OCI-LY3 (cell line): Measurements from ENCODE around the gene SHC3.

Source experiments
- H2AFZ ChIP-seq: fragments of 200-600, 300-600 bp; shearing (Covaris generic); 2 replicates; pipeline ENCODE4 v1.6.0; 2014; ENCODE audit warnings: antibody characterized with exemption, low read depth, low read length
- H3K27ac ChIP-seq: fragments of 200-600, 300-600 bp; sonication (generic); 2 replicates; pipeline ENCODE4 v1.5.1; 2014; ENCODE audit warnings: mild to moderate bottlenecking, low read length, moderate library complexity, mixed read lengths
- H3K27me3 ChIP-seq: fragments of 200-600, 300-600 bp; sonication (generic); 2 replicates; pipeline ENCODE4 v1.6.1; 2014; ENCODE audit warnings: low read depth, low read length, mixed read lengths
- H3K36me3 ChIP-seq: fragments of 200-600, 300-600 bp; sonication (generic); replicated peaks from 2 replicates; pipeline ENCODE3; 2014; ENCODE audit warnings: low read depth, low read length, mixed read lengths
- H3K4me1 ChIP-seq: fragments of 300-600, 200-600 bp; sonication (generic); 2 replicates; pipeline ENCODE4 v1.6.1; 2014; ENCODE audit warnings: low read length, mixed read lengths
- H3K4me2 ChIP-seq: fragments of 200-600, 300-600 bp; sonication (generic); 2 replicates; pipeline ENCODE4 v1.6.1; 2014; ENCODE audit warnings: low read length, mixed read lengths
- H3K4me3 ChIP-seq: fragments of 300-600, 200-600 bp; sonication (generic); 2 replicates; pipeline ENCODE4 v1.5.1; 2014; ENCODE audit warnings: antibody characterized with exemption, mild to moderate bottlenecking, low read length, moderate library complexity
- H3K79me2 ChIP-seq: fragments of 300-600, 200-600 bp; shearing (Covaris generic); 2 replicates; pipeline ENCODE4 v1.6.1; 2014; ENCODE audit warnings: mild to moderate bottlenecking, low read length, mixed read lengths
- H3K9ac ChIP-seq: fragments of 300-600, 200-600 bp; shearing (Covaris generic); 2 replicates; pipeline ENCODE4 v1.6.0; 2014; ENCODE audit warnings: mild to moderate bottlenecking, low read length, moderate library complexity
- H3K9me3 ChIP-seq: fragments of 200-600, 300-600 bp; shearing (Covaris generic); 2 replicates; pipeline ENCODE4 v1.6.1; 2014; ENCODE audit warnings: low read length, mixed read lengths; ENCODE audit not compliant: insufficient read depth
- H4K20me1 ChIP-seq: fragments of 200-600, 300-600 bp; sonication (generic); 2 replicates; pipeline ENCODE4 v1.6.1; 2016; ENCODE audit warnings: low read length, mixed read lengths; ENCODE audit not compliant: insufficient read depth
- EZH2phosphoT487 ChIP-seq: fragments of 200-600 bp; shearing (Covaris generic); IDR thresholded peaks from 2 replicates; pipeline ENCODE4 v1.6.1; 2018; ENCODE audit warnings: antibody characterized with exemption, mixed run types, low read depth
- TF ChIP-seq, protein P1 (sequence below): fragments of 200-600, 300-600 bp; sonication (generic); IDR thresholded peaks from 2 replicates; pipeline ENCODE4 v1.5.1; 2014; ENCODE audit warnings: antibody characterized with exemption, low read length, low read depth

The SHC3 gene

DNA sequence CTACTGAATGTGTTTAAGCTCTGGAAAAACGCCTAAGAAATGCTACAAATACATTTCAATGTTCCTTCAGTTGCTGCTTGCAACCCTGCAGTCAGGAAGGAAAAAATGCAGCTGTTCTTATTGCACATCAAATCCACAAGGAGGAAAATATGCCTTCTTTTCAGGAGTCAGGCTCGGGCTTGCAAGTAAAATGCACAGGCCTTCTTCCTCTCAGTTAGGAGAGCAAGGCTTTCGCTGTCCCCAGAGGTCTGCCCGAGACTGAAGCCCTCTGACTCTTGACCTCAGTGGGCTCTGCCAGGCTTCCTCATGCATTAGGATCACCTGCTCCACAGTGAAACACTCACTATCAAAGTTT, 899 bp upstream of the SHC3 start:
- Histone ChIP-seq H3K4me1 (no peaks in the 10 kb centered on the region), H3K4me3 (peak overlapping the region; percentile 68), H3K79me2 (no peaks in the 10 kb centered on the region), H2AFZ (peak overlapping the region; percentile 64), H3K4me2 (peak overlapping the region; percentile 75), H3K36me3 (no peaks in the 10 kb centered on the region), H3K9me3 (no peaks in the 10 kb centered on the region), H3K27me3 (peaks cover 13% of the 10 kb centered on the region; the same call in 1 of the 2 replicates), H4K20me1 (no peaks in the 10 kb centered on the region), H3K27ac (no peak overlapping the region), H3K9ac (peak overlapping the region; percentile 40)
- TF ChIP-seq, protein P1, sequence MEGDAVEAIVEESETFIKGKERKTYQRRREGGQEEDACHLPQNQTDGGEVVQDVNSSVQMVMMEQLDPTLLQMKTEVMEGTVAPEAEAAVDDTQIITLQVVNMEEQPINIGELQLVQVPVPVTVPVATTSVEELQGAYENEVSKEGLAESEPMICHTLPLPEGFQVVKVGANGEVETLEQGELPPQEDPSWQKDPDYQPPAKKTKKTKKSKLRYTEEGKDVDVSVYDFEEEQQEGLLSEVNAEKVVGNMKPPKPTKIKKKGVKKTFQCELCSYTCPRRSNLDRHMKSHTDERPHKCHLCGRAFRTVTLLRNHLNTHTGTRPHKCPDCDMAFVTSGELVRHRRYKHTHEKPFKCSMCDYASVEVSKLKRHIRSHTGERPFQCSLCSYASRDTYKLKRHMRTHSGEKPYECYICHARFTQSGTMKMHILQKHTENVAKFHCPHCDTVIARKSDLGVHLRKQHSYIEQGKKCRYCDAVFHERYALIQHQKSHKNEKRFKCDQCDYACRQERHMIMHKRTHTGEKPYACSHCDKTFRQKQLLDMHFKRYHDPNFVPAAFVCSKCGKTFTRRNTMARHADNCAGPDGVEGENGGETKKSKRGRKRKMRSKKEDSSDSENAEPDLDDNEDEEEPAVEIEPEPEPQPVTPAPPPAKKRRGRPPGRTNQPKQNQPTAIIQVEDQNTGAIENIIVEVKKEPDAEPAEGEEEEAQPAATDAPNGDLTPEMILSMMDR: no peak
- no peak for TF ChIP-seq EZH2phosphoT487

DNA sequence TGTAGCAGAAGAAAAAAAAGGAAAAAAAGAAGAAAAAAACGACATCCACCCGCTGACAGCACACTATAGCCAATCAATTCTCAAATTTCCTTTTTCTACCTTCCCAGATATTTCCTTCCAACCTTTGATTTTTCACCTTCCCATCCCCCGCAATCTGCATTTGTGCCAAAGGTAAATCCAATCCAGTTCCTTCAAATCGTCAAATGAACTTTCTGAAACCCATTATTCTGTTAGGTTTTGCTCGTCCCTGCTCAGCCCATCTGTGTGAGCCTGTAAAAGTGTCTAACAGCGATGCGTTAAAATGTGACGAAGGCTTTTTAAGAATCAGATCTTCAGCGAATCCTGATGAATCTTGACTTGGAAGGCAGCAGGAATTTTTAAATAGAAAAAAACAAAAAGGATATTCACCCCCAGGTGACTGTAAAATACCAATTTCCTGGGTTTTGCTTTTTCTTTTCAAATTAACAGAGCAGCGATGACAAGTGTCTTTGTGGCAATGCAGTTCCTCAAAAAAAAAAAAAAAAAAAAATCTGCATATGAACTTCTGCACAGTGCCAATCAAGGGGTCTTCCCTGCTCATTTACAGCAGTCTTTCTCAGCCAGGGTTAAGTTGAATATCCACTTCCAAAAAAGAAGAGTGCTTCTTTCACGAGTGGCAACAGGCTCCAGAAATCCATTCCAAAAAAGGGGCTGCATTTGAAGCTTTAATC, 367 bp upstream of the SHC3 start:
- Histone ChIP-seq H3K4me1 (no peaks in the 10 kb centered on the region), H3K27me3 (peaks cover 13% of the 10 kb centered on the region; the same call in 1 of the 2 replicates), H4K20me1 (no peaks in the 10 kb centered on the region), H3K9ac (peak overlapping the region; percentile 40; the same call in 1 of the 2 replicates), H3K4me2 (peak overlapping the region; percentile 75), H3K4me3 (peak overlapping the region; percentile 68), H3K36me3 (no peaks in the 10 kb centered on the region), H3K9me3 (no peaks in the 10 kb centered on the region), H3K79me2 (no peaks in the 10 kb centered on the region), H3K27ac (no peak overlapping the region), H2AFZ (no peak overlapping the region)
- TF ChIP-seq, protein P1: no peak
- no peak for TF ChIP-seq EZH2phosphoT487

DNA sequence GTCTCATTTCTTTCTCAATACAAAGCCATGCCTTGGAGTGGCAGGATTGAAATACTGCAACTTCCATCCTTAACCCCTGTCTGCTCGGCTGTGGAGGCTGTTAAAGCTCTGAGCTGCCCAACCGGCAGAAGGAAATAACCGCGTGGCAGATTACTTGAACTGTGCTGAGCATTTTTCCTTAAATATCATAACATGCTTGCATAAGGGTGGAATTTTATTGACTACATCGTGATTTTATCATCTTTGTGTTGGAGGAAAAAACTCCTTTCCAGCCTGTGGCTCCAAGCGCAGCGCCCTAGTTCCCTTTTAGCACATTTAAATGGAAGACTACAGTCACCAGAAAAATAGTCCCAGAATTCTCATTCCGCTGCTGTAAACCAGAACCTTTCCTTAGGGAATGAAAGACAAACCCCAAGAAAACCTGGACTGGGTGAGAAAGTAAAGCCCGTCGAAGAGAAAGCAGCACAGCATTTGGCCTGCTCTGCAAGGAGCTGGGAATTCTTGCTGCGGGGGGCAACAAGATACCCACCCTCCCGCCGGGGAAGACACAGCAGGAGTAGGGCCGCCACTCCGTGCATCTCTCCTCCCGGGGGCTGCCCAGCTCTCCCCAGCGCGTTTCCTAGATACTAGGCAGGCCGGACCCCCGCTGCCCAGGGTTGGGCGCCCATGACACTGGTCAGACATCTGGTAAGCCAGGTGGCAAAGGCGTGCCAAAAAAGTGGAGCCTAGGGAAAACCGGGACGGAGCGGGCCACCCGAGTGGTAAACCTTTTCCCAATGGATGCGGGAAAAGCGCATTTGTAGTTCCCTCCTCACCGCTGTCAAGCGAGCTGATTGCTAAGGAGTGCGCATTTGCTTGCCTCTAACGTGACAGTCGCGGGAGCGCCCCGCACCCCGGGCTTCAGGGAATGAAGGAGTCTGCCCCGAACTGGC, 1.3 kb downstream of the SHC3 start:
- no peak for TF ChIP-seq EZH2phosphoT487
- TF ChIP-seq, protein P1: no peak
- no peaks in the 10 kb centered on the region for H3K4me1 ChIP-seq
- H2AFZ ChIP-seq: no peak overlapping the region
- H3K36me3 ChIP-seq: no peaks in the 10 kb centered on the region
- H3K4me2 ChIP-seq: no peak overlapping the region
- no peak overlapping the region for H3K4me3 ChIP-seq
- H3K9ac ChIP-seq: no peak overlapping the region
- no peaks in the 10 kb centered on the region for H4K20me1 ChIP-seq
- H3K9me3 ChIP-seq: no peaks in the 10 kb centered on the region
- H3K79me2 ChIP-seq: no peaks in the 10 kb centered on the region
- H3K27ac ChIP-seq: no peak overlapping the region
- peaks cover 13% of the 10 kb centered on the region; the same call in 1 of the 2 replicates for H3K27me3 ChIP-seq

DNA sequence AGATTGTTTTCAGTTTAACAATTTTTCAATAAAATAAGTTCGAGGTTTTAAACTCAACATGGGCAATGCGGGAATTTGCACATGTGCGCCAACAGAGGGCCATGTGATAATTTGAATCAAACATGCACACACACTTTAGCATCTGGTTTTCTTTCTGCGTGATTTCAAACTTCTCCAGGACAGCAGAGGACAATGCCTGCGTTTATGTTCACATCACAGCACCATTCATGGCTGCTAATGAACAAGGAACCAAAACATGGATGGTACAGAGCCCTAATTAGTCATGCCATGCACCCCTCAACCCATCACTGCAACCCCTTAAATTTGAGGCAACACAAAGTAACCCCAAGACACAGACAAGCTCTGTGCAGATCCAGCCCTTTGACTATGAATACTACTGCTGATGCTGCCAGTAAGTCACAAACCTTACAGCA, 2.8 kb downstream of the SHC3 start:
- H2AFZ ChIP-seq: no peak overlapping the region
- no peak overlapping the region for H3K4me2 ChIP-seq
- no peaks in the 10 kb centered on the region for H3K9me3 ChIP-seq
- no peaks in the 10 kb centered on the region for H3K36me3 ChIP-seq
- TF ChIP-seq, protein P1: no peak
- TF ChIP-seq EZH2phosphoT487: no peak
- H3K4me3 ChIP-seq: no peak overlapping the region
- H3K27ac ChIP-seq: no peak overlapping the region
- H3K27me3 ChIP-seq: peaks cover 13% of the 10 kb centered on the region; the same call in 1 of the 2 replicates
- H4K20me1 ChIP-seq: no peaks in the 10 kb centered on the region
- H3K4me1 ChIP-seq: no peaks in the 10 kb centered on the region
- H3K79me2 ChIP-seq: no peaks in the 10 kb centered on the region
- H3K9ac ChIP-seq: no peak overlapping the region
